Calu3 (cell line): ENCODE data around the gene NHLRC4. TPM values are rescaled to one million over a fixed set of nuclear protein-coding genes. Genes with fewer than 3 reads are reported as not detected.

Experiments
- BruUV-seq: library from RNA; stranded (reverse); fragments of 400-500 nt; replicated peaks from 2 replicates; lab custom pipeline; 2021; lab: Mats Ljungman, UMichigan
- CTCF ChIA-PET: fragments of 300-600 bp; sonication (Branson Sonifier 250); formaldehyde crosslinking; loops from one replicate; lab custom pipeline; 2022; ENCODE audit warnings: antibody characterized with exemption; lab: Charles Lee
- DNase-seq: peaks from one replicate; pipeline ENCODE4 v3.0.0; 2022
- H3K27ac Mint-ChIP-seq: one replicate; pipeline ENCODE4 v1.8.0; 2022; ENCODE audit warnings: mixed read lengths; ENCODE audit not compliant: unreplicated experiment
- H3K27me3 Mint-ChIP-seq: one replicate; pipeline ENCODE4 v1.8.0; 2022; ENCODE audit warnings: mixed read lengths; ENCODE audit not compliant: unreplicated experiment
- H3K36me3 Mint-ChIP-seq: one replicate; pipeline ENCODE4 v1.8.0; 2022; ENCODE audit warnings: mild to moderate bottlenecking, moderate library complexity, mixed read lengths; ENCODE audit not compliant: insufficient read depth, unreplicated experiment
- H3K4me1 Mint-ChIP-seq: one replicate; pipeline ENCODE4 v1.8.0; 2022; ENCODE audit warnings: mild to moderate bottlenecking, low read depth, mixed read lengths; ENCODE audit not compliant: unreplicated experiment
- H3K4me3 Mint-ChIP-seq: one replicate; pipeline ENCODE4 v1.8.0; 2022; ENCODE audit warnings: mild to moderate bottlenecking, low read depth, moderate library complexity, mixed read lengths; ENCODE audit not compliant: unreplicated experiment
- H3K9me3 Mint-ChIP-seq: one replicate; pipeline ENCODE4 v1.8.0; 2022; ENCODE audit warnings: low read depth, mixed read lengths; ENCODE audit not compliant: unreplicated experiment
- intact Hi-C: fragments of 100-400 bp; cut with micrococcal nuclease; formaldehyde crosslinking; loops from one replicate; pipeline ENCODE4 v1.10.0; 2022; ENCODE audit not compliant: unreplicated experiment
- microRNA-seq: library from miRNA; unstranded; fragments of <30 nt; microRNA quantifications from one replicate; pipeline ENCODE4 v1.2.0, GENCODE V29; 2022
- total RNA-seq: library from RNA; stranded (reverse); gene quantifications from 2 replicates; pipeline ENCODE4 v1.2.3, GENCODE V29; 2022
- TF ChIP-seq, protein P1 (sequence below): fragments of 200-600 bp; IDR thresholded peaks from one replicate; pipeline ENCODE4 v1.8.0; 2022; ENCODE audit warnings: antibody characterized with exemption; ENCODE audit not compliant: unreplicated experiment

The NHLRC4 gene
- total RNA-seq, 1 experiment from 2014 or later, result not detected

DNA sequence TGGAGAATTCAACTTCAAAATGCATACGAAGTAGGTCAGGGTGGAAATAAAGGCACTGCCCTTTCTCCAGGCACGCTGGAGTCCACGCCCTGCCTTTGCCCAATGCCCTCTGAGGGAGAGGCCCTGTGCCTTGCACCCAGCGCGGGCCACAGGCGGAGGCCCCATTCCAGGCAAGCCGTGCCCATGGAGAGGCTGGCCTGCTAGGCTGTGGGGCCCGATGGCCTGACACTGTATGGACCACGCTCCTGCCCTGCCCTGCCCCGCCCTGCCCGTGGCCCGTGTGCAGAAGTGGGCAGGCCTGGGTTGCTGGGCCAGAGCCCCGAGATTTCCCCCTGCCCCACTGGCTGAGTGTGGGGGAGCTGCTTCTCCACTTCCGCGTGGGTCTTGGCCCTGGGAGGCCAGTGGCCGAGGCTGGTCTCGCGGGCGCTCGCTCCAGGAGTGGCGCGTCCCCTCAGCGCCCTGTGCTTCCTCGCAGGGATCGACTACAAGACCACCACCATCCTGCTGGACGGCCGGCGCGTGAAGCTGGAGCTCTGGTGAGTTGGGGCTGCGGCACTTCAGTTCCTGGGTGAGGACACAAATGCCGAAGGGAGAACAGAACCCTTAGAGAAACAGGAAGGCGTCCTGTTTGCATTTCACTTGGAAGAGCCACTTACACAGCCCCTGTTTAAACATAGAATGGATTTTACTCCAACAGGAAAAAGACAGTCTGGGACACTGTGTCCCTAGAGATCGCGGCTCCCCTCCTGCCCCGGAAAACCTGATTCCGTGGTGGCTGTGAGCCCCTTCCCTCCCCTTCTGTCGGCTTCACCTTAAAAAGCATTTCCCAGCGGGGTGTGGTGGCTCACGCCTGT, 50.2 kb downstream of the NHLRC4 start:
- no TSS peak for BruUV-seq
- Mint-ChIP-seq H3K4me3 (no peak overlapping the region), H3K27me3 (no peaks in the 10 kb centered on the region), H3K9me3 (no peaks in the 10 kb centered on the region), H3K4me1 (no peaks in the 10 kb centered on the region), H3K27ac (no peak overlapping the region), H3K36me3 (peaks cover 21% of the 10 kb centered on the region)
- intact Hi-C loops, result no loop called here
- CTCF ChIA-PET, result no interaction called here
- TF ChIP-seq, protein P1, sequence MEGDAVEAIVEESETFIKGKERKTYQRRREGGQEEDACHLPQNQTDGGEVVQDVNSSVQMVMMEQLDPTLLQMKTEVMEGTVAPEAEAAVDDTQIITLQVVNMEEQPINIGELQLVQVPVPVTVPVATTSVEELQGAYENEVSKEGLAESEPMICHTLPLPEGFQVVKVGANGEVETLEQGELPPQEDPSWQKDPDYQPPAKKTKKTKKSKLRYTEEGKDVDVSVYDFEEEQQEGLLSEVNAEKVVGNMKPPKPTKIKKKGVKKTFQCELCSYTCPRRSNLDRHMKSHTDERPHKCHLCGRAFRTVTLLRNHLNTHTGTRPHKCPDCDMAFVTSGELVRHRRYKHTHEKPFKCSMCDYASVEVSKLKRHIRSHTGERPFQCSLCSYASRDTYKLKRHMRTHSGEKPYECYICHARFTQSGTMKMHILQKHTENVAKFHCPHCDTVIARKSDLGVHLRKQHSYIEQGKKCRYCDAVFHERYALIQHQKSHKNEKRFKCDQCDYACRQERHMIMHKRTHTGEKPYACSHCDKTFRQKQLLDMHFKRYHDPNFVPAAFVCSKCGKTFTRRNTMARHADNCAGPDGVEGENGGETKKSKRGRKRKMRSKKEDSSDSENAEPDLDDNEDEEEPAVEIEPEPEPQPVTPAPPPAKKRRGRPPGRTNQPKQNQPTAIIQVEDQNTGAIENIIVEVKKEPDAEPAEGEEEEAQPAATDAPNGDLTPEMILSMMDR, result no peak
- DNase-seq, result no peak

DNA sequence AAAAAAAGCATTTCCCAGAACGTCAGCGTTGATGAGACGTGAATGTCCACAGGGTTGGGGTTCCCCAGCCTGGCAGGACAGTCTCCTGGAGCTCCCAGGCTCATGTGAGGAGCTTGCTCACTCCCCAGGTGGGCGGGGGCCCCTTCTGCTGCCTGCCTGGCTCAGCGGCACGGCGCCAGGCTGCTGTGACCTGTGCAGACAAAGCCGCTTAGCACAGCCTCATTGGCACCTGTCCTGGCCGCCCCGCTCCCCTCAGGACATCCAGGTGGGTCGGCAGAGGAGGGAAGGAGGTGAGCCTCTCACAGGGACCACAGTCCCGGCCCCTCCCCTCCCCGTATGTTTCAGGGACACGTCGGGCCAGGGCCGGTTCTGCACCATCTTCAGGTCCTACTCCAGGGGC, 51.0 kb downstream of the NHLRC4 start:
- TF ChIP-seq, protein P1, result no peak
- no peak for DNase-seq
- Mint-ChIP-seq H3K27ac (no peak overlapping the region), H3K27me3 (no peaks in the 10 kb centered on the region), H3K9me3 (no peaks in the 10 kb centered on the region), H3K4me1 (no peaks in the 10 kb centered on the region), H3K36me3 (peaks cover 21% of the 10 kb centered on the region), H3K4me3 (no peak overlapping the region)
- no TSS peak for BruUV-seq
- intact Hi-C loops, result no loop called here
- CTCF ChIA-PET, result no interaction called here

Small RNAs within 50 kb of the gene (microRNA-seq; reads per million reads assigned to microRNA genes)
- gene MIR3176, result 85.4 reads per million, percentile 62 among the genes with 10 or more reads in this experiment
- gene MIR5587, result 2.1 reads per million

Other genes with a start within 250 kb of the NHLRC4 start
- gene AXIN1, start 214.3 kb upstream of the NHLRC4 start, total RNA-seq, result 49.8 and 52.5 TPM in 2 replicates
- gene MRPL28, start 196.5 kb upstream of the NHLRC4 start, total RNA-seq, result 115 and 126 TPM in 2 replicates
- gene PGAP6, start 185.0 kb upstream of the NHLRC4 start, total RNA-seq, result 70.0 and 78.5 TPM in 2 replicates
- 88.2 and 96.5 TPM in 2 replicates for gene NME4, start 169.8 kb upstream of the NHLRC4 start, total RNA-seq
- 41.2 and 49.6 TPM in 2 replicates for gene DECR2, start 165.1 kb upstream of the NHLRC4 start, total RNA-seq
- 26.6 and 33.7 TPM in 2 replicates for gene RAB11FIP3, start 141.4 kb upstream of the NHLRC4 start, total RNA-seq
- gene CAPN15, start 39.3 kb upstream of the NHLRC4 start, total RNA-seq, result 108 and 120 TPM in 2 replicates
- gene PRR35, start 6.6 kb upstream of the NHLRC4 start, total RNA-seq, result not detected in 2 replicates
- gene PIGQ, start 3.0 kb downstream of the NHLRC4 start, total RNA-seq, result 101 and 106 TPM in 2 replicates
- 35.6 and 36.5 TPM in 2 replicates for gene RAB40C, start 23.1 kb downstream of the NHLRC4 start, total RNA-seq
- 0.66 and 0.90 TPM in 2 replicates for gene WFIKKN1, start 64.0 kb downstream of the NHLRC4 start, total RNA-seq
- 117 and 121 TPM in 2 replicates for gene METTL26, start 69.3 kb downstream of the NHLRC4 start, total RNA-seq
- gene MCRIP2, start 74.8 kb downstream of the NHLRC4 start, total RNA-seq, result 56.3 and 60.7 TPM in 2 replicates
- gene WDR90, start 82.4 kb downstream of the NHLRC4 start, total RNA-seq, result 142 and 162 TPM in 2 replicates
- gene RHOT2, start 101.1 kb downstream of the NHLRC4 start, total RNA-seq, result 154 and 163 TPM in 2 replicates
- 2.4 and 2.6 TPM in 2 replicates for gene RHBDL1, start 108.7 kb downstream of the NHLRC4 start, total RNA-seq
- 102 and 114 TPM in 2 replicates for gene STUB1, start 113.4 kb downstream of the NHLRC4 start, total RNA-seq
- 88.3 and 90.5 TPM in 2 replicates for gene JMJD8, start 117.3 kb downstream of the NHLRC4 start, total RNA-seq
- 18.6 and 22.5 TPM in 2 replicates for gene WDR24, start 123.4 kb downstream of the NHLRC4 start, total RNA-seq
- gene FBXL16, start 138.8 kb downstream of the NHLRC4 start, total RNA-seq, result 1.3 and 4.6 TPM in 2 replicates
- 51.7 and 61.5 TPM in 2 replicates for gene METRN, start 148.1 kb downstream of the NHLRC4 start, total RNA-seq
- gene ANTKMT, start 154.1 kb downstream of the NHLRC4 start, total RNA-seq, result 49.6 and 57.2 TPM in 2 replicates
- gene CCDC78, start 159.4 kb downstream of the NHLRC4 start, total RNA-seq, result 10.0 and 12.5 TPM in 2 replicates
- 11.7 and 12.8 TPM in 2 replicates for gene HAGHL, start 160.1 kb downstream of the NHLRC4 start, total RNA-seq
- gene CIAO3, start 174.0 kb downstream of the NHLRC4 start, total RNA-seq, result 51.9 and 58.4 TPM in 2 replicates
- 3.4 and 8.9 TPM in 2 replicates for gene MSLN, start 193.7 kb downstream of the NHLRC4 start, total RNA-seq
- gene RPUSD1, start 221.4 kb downstream of the NHLRC4 start, total RNA-seq, result 47.5 and 51.1 TPM in 2 replicates
- gene CHTF18, start 221.6 kb downstream of the NHLRC4 start, total RNA-seq, result 154 and 173 TPM in 2 replicates
- not detected in 2 replicates for gene GNG13, start 233.7 kb downstream of the NHLRC4 start, total RNA-seq